GM23248 (cell line): ENCODE results near the gene TRAF3.

Experiments used
- EZH2 ChIP-seq: fragments of 200-600 bp; sonication (generic); IDR thresholded peaks from 2 replicates; pipeline ENCODE4 v1.6.1; 2018; ENCODE audit warnings: antibody characterized with exemption, mild to moderate bottlenecking; ENCODE audit not compliant: insufficient read depth, poor library complexity, severe bottlenecking
- EZH2phosphoT487 ChIP-seq: fragments of 200-600 bp; sonication (generic); IDR thresholded peaks from 2 replicates; pipeline ENCODE4 v1.6.1; 2018; ENCODE audit warnings: antibody characterized with exemption, moderate library complexity, mild to moderate bottlenecking, low read depth; ENCODE audit not compliant: insufficient read depth

- TF ChIP-seq EZH2 (no peak), EZH2phosphoT487 (no peak)
Observed at GRCh38 chr14:102931580-102932285, 154.5 kb downstream of the TRAF3 start.
